C4-2B (cell line): ENCODE measurements around the gene SLC1A4.

Source experiments
- H3K27ac ChIP-seq: fragments of 450-650 bp; 2 replicates; pipeline ENCODE4 v1.5.1; 2017
- CTCF ChIP-seq: fragments of 450-650 bp; conservative IDR thresholded peaks from 2 replicates; pipeline ENCODE4 v1.5.1; 2017; ENCODE audit warnings: mild to moderate bottlenecking
- ZFX ChIP-seq: fragments of 450-650 bp; IDR thresholded peaks from 2 replicates; pipeline ENCODE4 v1.6.1; 2017

Gene SLC1A4

GRCh38 chr2:64976276-64976675 lies 12.9 kb upstream of the SLC1A4 start:
- TF ChIP-seq CTCF (no peak), ZFX (no peak)
- no peak overlapping the region for H3K27ac ChIP-seq

- H3K27ac ChIP-seq = no peak overlapping the region
- TF ChIP-seq ZFX (no peak), CTCF (peak; percentile 17; the same call in 1 of the 2 replicates)
Observed at GRCh38 chr2:64978514-64979268, 10.5 kb upstream of the SLC1A4 start.

- H3K27ac ChIP-seq = no peak overlapping the region
- no peak for TF ChIP-seq ZFX
- TF ChIP-seq CTCF = no peak
Observed at GRCh38 chr2:64979744-64980143, 9.5 kb upstream of the SLC1A4 start.

GRCh38 chr2:64980183-64980582 lies 9.0 kb upstream of the SLC1A4 start:
- H3K27ac ChIP-seq = no peak overlapping the region
- TF ChIP-seq ZFX (no peak), CTCF (no peak)

GRCh38 chr2:64982311-64982857 lies 6.8 kb upstream of the SLC1A4 start:
- H3K27ac ChIP-seq = no peak overlapping the region
- TF ChIP-seq ZFX (no peak), CTCF (no peak)

- H3K27ac ChIP-seq = no peak overlapping the region
- TF ChIP-seq ZFX (no peak), CTCF (no peak)
Observed at GRCh38 chr2:64982932-64983331, 6.3 kb upstream of the SLC1A4 start.

GRCh38 chr2:64985447-64985846 lies 3.8 kb upstream of the SLC1A4 start:
- no peak overlapping the region for H3K27ac ChIP-seq
- TF ChIP-seq ZFX (no peak), CTCF (no peak)
